ENCODE results near the gene BACE2. TPM values are rescaled to one million over a fixed set of nuclear protein-coding genes. Genes with fewer than 3 reads are reported as not detected.

The BACE2 gene
- polyA plus RNA-seq, 5 donors, result 26.9 to 37.5 (median 34.4) TPM

GRCh38 chr21:41318218-41318617, 150.3 kb downstream of the BACE2 start:
- DNase-seq, result no peak

DNA sequence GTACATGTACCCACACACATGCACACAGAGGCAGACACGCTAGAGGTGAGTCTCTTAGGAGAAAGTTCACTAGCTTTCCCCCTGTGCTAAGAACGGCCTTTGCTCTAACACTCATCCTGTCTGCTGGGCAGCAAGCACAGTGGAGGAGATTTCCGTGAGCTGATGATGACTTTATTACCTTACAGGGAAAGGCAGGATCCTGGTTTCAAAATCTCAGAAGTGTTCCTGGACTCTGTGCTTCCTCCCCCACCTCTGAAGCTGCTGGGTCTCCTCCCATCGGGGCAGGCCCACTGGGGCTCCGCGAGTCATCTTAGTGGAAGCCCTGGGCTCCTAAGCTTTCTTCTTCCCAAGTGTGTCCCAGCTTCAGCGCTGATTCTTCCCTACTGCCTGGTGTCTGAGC, 151.3 kb downstream of the BACE2 start:
- no peak for DNase-seq

GRCh38 chr21:41321211-41321907, 153.4 kb downstream of the BACE2 start:
- no peak for DNase-seq

DNA sequence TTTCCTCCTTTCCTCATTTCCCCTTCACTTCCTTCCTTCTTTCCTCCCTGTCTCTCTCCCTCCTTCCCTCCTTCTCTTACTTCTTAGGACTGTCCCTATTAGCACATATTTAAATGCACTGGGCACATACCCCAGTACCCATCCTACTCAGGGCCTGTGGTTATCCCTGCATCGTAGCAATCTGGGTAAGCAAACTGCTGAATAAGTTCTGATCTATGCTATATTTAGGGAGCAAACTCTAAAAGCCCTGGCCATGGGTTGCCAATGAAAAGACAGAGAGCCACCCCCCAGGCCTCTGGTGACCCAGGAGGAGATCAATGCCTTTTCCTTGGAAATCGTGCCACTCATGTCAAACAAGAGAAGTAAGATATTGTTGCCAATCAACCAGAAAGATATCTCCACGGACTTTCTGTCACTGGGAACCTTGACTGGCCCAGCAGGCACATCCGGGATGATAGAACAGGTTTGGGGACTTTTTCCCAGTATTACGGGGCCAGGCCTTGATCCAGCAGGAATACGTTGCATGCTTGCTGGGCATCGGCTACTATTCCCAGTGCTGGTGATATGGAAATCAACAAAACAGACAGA, 154.0 kb downstream of the BACE2 start:
- DNase-seq, result no peak

DNA sequence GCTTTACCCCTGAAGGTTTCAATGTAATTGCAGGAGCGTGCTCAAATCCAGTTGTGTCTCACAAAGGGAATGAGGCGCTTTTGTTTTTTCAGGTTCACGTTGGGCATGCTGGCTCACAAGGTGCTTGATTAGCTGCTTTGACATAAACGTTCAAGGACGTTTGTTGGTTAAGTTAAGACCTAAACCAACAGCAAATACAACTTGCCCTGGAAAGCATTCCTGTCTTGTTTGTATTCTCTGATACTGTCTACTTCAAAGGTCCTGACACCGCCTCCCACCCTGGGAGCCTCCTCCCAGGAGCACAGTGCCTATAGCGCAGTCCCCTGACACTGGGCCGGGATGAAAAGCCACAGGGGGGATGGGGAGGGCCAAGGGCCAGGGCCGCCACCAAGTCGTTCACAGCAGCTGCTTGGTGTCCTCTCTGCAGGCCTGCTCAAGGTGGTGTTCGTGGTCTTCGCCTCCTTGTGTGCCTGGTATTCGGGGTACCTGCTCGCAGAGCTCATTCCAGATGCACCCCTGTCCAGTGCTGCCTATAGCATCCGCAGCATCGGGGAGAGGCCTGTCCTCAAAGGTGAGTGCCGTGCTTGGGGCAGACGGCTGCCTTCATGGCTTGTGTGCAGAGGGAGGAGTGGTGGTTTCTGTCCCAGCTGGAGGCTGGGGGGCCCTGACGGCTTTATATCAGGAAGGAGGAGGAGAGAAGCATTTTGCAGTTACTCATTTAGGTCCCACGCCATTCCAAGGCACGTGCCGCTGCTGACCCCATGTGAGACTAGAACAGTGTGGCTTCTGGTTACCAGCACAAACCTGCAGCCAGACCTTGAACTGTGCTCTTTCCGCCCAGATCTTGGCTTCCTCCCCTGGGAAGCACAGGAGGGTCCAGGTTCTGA, 154.8 kb downstream of the BACE2 start:
- no peak for DNase-seq

GRCh38 chr21:41325138-41325912, 157.4 kb downstream of the BACE2 start:
- DNase-seq, result no peak

DNA sequence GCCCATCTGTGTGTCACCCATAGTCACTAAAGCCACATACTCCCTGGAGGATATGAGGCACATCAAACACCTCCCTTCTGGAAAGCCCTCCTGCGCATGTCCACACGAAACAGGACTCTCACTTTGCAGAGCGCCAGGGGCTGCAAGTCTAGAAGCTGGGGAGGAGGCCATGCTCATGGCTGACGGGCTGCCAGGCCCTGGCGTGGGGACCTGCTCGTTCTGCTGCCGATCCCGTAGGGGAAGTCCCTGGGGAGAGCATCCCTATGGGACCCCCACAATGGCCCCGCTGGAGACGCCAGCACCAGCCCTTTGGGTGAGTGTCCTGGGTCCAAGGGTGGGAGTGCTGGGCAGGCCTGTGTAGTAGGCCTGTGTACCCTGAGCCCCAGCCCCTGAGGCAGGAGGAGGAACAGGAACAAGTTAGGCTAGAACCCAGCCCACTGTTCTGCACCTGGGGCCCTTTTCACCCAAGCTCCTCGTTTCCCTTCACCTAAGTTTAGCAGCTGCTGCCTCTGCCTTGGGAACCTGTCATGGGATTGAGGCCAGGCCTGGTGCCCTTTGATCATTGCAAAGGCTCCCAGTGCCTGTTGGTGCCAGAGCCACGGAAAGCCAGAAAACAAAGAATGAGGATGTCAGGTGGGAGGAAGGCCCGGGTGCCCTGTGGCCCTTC, 158.6 kb downstream of the BACE2 start:
- no peak for DNase-seq

DNA sequence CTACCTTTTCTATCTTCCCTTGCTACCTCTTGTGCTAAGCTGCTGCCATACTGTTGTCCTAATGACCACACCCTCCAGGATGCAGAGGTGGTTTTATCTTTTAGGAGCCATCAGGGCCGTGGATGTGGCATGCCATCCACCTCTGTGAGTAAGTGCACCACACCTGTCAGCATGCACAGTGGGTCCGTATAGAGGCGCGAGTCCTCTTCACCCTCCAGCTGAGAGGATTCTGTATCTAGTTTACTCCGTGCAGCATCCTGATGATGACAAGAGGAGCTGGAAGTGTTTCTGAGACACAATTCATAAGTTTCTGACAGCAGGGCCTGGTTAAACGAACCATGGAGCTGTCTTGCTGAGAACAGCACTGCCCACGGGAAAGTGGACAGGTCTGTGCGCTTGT, 159.8 kb downstream of the BACE2 start:
- no peak for DNase-seq

DNA sequence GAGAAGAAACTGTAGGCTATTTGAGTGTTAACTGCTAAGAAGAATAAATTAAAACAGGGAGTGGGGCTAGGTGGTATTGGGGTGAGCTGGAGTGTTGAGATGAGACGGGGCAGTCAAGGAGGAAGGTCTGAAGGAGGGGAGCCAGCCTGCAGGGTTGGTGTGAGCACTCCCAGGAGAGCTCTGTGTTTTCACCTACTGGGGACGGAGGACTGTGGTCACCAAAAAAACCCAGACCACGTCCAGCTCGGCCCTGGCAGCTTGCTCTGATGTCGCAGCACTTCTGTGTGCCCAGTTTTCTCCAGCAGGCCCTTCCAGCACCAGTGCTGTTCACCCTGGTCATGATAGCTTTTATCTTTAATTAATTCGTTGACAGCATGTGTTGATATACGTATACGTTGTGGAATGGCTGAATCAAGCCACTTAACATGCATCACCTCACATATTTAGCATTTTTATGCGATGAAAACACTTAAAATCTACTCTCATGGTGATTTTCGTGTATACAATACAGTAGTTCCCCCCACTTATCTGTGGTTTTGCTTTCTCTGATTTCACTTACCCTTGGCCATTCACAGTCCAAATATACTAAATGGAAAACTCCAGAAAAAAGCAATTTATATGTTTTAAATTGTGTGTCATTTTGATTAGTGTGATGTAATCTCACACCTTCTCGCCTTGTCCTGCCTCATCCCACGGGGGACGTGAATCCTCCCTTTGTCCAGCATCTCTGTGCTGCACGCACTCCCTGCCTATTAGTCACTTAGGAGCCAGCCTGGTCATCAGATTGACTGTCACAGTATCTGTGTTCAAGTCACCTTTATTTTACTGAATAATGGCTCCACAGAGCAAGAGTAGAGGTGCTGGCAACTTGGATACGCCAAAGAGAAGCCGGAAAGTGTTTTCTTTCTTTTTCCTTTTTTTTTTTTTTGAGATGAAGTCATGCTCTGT, 161.0 kb downstream of the BACE2 start:
- DNase-seq, result no peak

Other genes starting within 250 kb of the BACE2 start
- gene FAM3B, start 148.6 kb downstream of the BACE2 start, polyA plus RNA-seq (ENCODE audit: insufficient read depth in 1 of 5, insufficient read length in 5 of 5, low replicate concordance in 1 of 5), result 10 to 100 TPM in 4 of 5 donors, 1 to 10 TPM in 1; 8.6 to 24.0 (median 14.3) TPM
- 1 to 10 TPM in 4 of 5 donors, under 1 TPM in 1; 0.76 to 2.6 (median 2.0) TPM for gene MX2, start 193.9 kb downstream of the BACE2 start, polyA plus RNA-seq (ENCODE audit: insufficient read depth in 1 of 5, insufficient read length in 5 of 5, low replicate concordance in 1 of 5)